ENCODE measurements around the gene DUSP1. TPM values are rescaled to one million over a fixed set of nuclear protein-coding genes. Genes with fewer than 3 reads are reported as not detected.

DUSP1 gene
- total and polyA plus RNA-seq, 2 of the 13 experiments (the other 11 are each of a cell fraction or from before 2014, with no cell fraction given), result 27.1 to 55.5 TPM

DNA sequence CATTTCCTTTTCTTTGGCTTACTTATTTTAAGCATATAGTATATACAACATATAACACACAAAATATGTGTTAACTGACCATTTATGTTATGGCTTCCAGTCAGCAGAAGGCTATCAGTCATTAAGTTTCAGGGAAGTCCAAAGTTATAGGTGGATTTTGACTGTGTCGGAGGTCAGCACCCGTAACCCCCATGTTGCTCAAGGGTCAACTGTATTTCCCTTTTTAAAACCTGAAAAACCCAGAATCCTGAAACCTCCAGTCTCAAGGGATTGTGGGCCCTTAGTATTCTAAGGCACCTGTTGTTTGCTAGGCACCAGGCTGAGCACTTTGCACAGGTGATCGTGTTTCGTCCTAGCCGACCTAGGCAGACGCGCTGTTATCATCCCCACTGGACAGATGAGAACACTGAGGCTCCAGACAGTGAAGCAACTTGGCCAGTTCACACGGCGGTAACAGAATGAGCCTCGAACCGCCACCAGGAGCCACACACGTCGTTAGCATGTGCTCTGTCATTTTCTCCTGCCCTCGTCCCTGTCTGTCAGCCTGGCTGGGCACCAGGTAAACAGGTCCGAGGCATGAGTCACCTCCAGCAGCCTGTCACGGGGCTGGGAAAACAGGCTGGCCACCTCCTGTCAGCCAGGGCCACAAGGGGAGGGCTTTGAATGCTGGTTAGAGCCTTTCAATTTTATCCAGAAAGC, 39.9 kb downstream of the DUSP1 start (continued):
- TF ChIP-seq, protein P1, sequence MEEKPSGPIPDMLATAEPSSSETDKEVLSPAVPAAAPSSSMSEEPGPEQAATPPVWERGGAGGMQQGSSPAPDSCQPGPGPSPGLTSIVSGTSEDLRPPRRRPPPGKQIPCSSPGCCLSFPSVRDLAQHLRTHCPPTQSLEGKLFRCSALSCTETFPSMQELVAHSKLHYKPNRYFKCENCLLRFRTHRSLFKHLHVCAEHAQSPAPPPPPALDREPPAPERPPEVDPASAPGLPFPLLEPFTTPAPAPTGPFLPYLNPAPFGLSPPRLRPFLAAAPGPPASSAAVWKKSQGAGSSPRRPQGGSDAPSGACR (CRISPR knock-in tag; IDR thresholded peaks at IDR 0.05), result no peak
- TF ChIP-seq RXRA (CRISPR knock-in tag; IDR thresholded peaks at IDR 0.05) (peak; percentile 78), ZNF614 (CRISPR knock-in tag; IDR thresholded peaks at IDR 0.05; ENCODE audit: borderline replicate concordance) (peak; percentile 87; the same call in 1 of the 2 replicates), ZNF33B (CRISPR knock-in tag; IDR thresholded peaks at IDR 0.05) (no peak), ZNF180 (CRISPR knock-in tag; IDR thresholded peaks at IDR 0.05; ENCODE audit: borderline replicate concordance, low read depth) (no peak), ZNF563 (CRISPR knock-in tag; IDR thresholded peaks at IDR 0.05) (peak; percentile 97; the same call in 1 of the 2 replicates), ZNF17 (CRISPR knock-in tag; IDR thresholded peaks at IDR 0.05) (no peak), EEA1 (CRISPR knock-in tag; IDR thresholded peaks at IDR 0.05; ENCODE audit: borderline replicate concordance) (no peak), ZNF264 (CRISPR knock-in tag; IDR thresholded peaks at IDR 0.05) (peak; percentile 84; the same call in 1 of the 2 replicates), FOXJ3 (CRISPR knock-in tag; IDR thresholded peaks at IDR 0.05; ENCODE audit: borderline replicate concordance) (no peak), SRSF1 (optimal IDR thresholded peaks at IDR 0.05; ENCODE audit: low read depth, low read length) (no peak)
- TF ChIP-seq, protein P2, sequence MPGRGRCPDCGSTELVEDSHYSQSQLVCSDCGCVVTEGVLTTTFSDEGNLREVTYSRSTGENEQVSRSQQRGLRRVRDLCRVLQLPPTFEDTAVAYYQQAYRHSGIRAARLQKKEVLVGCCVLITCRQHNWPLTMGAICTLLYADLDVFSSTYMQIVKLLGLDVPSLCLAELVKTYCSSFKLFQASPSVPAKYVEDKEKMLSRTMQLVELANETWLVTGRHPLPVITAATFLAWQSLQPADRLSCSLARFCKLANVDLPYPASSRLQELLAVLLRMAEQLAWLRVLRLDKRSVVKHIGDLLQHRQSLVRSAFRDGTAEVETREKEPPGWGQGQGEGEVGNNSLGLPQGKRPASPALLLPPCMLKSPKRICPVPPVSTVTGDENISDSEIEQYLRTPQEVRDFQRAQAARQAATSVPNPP (CRISPR knock-in tag; IDR thresholded peaks at IDR 0.05), result no peak
- TF ChIP-seq, protein P3, sequence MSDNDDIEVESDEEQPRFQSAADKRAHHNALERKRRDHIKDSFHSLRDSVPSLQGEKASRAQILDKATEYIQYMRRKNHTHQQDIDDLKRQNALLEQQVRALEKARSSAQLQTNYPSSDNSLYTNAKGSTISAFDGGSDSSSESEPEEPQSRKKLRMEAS (IDR thresholded peaks at IDR 0.05), result peak; percentile 98
- TF ChIP-seq, protein P4, sequence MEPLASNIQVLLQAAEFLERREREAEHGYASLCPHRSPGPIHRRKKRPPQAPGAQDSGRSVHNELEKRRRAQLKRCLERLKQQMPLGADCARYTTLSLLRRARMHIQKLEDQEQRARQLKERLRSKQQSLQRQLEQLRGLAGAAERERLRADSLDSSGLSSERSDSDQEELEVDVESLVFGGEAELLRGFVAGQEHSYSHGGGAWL (CRISPR knock-in tag; IDR thresholded peaks at IDR 0.05), result peak; percentile 96
- TF ChIP-seq, protein P5, sequence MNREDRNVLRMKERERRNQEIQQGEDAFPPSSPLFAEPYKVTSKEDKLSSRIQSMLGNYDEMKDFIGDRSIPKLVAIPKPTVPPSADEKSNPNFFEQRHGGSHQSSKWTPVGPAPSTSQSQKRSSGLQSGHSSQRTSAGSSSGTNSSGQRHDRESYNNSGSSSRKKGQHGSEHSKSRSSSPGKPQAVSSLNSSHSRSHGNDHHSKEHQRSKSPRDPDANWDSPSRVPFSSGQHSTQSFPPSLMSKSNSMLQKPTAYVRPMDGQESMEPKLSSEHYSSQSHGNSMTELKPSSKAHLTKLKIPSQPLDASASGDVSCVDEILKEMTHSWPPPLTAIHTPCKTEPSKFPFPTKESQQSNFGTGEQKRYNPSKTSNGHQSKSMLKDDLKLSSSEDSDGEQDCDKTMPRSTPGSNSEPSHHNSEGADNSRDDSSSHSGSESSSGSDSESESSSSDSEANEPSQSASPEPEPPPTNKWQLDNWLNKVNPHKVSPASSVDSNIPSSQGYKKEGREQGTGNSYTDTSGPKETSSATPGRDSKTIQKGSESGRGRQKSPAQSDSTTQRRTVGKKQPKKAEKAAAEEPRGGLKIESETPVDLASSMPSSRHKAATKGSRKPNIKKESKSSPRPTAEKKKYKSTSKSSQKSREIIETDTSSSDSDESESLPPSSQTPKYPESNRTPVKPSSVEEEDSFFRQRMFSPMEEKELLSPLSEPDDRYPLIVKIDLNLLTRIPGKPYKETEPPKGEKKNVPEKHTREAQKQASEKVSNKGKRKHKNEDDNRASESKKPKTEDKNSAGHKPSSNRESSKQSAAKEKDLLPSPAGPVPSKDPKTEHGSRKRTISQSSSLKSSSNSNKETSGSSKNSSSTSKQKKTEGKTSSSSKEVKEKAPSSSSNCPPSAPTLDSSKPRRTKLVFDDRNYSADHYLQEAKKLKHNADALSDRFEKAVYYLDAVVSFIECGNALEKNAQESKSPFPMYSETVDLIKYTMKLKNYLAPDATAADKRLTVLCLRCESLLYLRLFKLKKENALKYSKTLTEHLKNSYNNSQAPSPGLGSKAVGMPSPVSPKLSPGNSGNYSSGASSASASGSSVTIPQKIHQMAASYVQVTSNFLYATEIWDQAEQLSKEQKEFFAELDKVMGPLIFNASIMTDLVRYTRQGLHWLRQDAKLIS (CRISPR knock-in tag; IDR thresholded peaks at IDR 0.05), result no peak
- TF ChIP-seq, protein P6, sequence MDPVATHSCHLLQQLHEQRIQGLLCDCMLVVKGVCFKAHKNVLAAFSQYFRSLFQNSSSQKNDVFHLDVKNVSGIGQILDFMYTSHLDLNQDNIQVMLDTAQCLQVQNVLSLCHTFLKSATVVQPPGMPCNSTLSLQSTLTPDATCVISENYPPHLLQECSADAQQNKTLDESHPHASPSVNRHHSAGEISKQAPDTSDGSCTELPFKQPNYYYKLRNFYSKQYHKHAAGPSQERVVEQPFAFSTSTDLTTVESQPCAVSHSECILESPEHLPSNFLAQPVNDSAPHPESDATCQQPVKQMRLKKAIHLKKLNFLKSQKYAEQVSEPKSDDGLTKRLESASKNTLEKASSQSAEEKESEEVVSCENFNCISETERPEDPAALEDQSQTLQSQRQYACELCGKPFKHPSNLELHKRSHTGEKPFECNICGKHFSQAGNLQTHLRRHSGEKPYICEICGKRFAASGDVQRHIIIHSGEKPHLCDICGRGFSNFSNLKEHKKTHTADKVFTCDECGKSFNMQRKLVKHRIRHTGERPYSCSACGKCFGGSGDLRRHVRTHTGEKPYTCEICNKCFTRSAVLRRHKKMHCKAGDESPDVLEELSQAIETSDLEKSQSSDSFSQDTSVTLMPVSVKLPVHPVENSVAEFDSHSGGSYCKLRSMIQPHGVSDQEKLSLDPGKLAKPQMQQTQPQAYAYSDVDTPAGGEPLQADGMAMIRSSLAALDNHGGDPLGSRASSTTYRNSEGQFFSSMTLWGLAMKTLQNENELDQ (CRISPR knock-in tag; IDR thresholded peaks at IDR 0.05; ENCODE audit: borderline replicate concordance), result no peak
- TF ChIP-seq, protein P7, sequence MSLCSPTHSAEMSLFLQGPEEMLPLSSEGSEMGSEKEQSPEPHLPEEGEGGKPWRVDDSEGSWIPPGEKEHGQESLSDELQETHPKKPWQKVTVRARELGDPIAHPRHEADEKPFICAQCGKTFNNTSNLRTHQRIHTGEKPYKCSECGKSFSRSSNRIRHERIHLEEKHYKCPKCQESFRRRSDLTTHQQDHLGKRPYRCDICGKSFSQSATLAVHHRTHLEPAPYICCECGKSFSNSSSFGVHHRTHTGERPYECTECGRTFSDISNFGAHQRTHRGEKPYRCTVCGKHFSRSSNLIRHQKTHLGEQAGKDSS (CRISPR knock-in tag; IDR thresholded peaks at IDR 0.05; ENCODE audit: borderline replicate concordance, low read depth), result peak; percentile 98; the same call in 1 of the 2 replicates
